HG02798 (cell line): ENCODE measurements around the gene GLI3.

Source experiments
- ATAC-seq: cut with Tn5 transposase; IDR thresholded peaks from one replicate; pipeline ENCODE4 v1.9.1; 2021; ENCODE audit warnings: mild to moderate bottlenecking; ENCODE audit not compliant: unreplicated experiment, poor library complexity

The GLI3 gene

GRCh38 chr7:42065015-42065414, 172.0 kb downstream of the GLI3 start:
- no peak for ATAC-seq

GRCh38 chr7:42064534-42064933, 172.5 kb downstream of the GLI3 start:
- no peak for ATAC-seq

- no peak for ATAC-seq
Measured at GRCh38 chr7:42059275-42059674, 177.7 kb downstream of the GLI3 start.

- ATAC-seq = no peak
Measured at GRCh38 chr7:42057331-42057730, 179.7 kb downstream of the GLI3 start.

GRCh38 chr7:42055171-42055570, 181.8 kb downstream of the GLI3 start:
- ATAC-seq = no peak

GRCh38 chr7:42053834-42054233, 183.2 kb downstream of the GLI3 start:
- ATAC-seq = no peak

- ATAC-seq = no peak
Measured at GRCh38 chr7:42049761-42050160, 187.2 kb downstream of the GLI3 start.

GRCh38 chr7:42046483-42046882, 190.5 kb downstream of the GLI3 start:
- ATAC-seq = no peak

- no peak for ATAC-seq
Measured at GRCh38 chr7:42045961-42046360, 191.0 kb downstream of the GLI3 start.

- ATAC-seq = no peak
Measured at GRCh38 chr7:42039921-42040320, 197.1 kb downstream of the GLI3 start.

GRCh38 chr7:42035210-42035609, 201.8 kb downstream of the GLI3 start:
- no peak for ATAC-seq

GRCh38 chr7:42033480-42033879, 203.5 kb downstream of the GLI3 start:
- no peak for ATAC-seq

GRCh38 chr7:42029405-42029804, 207.6 kb downstream of the GLI3 start:
- no peak for ATAC-seq

GRCh38 chr7:42027521-42027920, 209.5 kb downstream of the GLI3 start:
- no peak for ATAC-seq

GRCh38 chr7:42026622-42027197, 210.3 kb downstream of the GLI3 start:
- ATAC-seq = no peak

- ATAC-seq = no peak
Measured at GRCh38 chr7:42025635-42026375, 211.2 kb downstream of the GLI3 start.

GRCh38 chr7:42024537-42024936, 212.5 kb downstream of the GLI3 start:
- no peak for ATAC-seq

GRCh38 chr7:42023262-42023661, 213.7 kb downstream of the GLI3 start:
- no peak for ATAC-seq

- ATAC-seq = no peak
Measured at GRCh38 chr7:42022791-42023190, 214.2 kb downstream of the GLI3 start.

GRCh38 chr7:42022056-42022455, 215.0 kb downstream of the GLI3 start:
- ATAC-seq = no peak

GRCh38 chr7:42021631-42022030, 215.4 kb downstream of the GLI3 start:
- ATAC-seq = no peak

- ATAC-seq = no peak
Measured at GRCh38 chr7:42020061-42020460, 216.9 kb downstream of the GLI3 start.
